Measurements from ENCODE around the gene NT5DC2.

DNA sequence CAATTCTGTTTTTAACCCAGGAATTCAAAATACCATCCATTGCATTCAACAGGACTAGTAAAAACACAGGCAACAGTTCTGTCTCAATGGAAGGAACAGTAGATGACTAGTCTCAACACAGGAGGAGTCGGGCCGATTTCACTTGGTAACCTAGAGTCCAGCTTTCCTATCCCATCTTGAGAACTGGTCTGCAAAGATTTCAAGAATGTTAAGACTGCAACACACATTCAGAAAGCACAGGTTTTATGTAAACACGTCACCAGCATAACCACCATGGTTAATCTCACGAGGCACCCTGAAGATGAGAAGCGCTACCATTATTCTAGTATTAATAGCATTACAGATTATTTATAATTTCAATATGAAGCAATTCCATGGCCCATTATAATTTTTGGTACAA lies 24.8 kb upstream of the NT5DC2 start:
- TF ChIP-seq, protein P1, sequence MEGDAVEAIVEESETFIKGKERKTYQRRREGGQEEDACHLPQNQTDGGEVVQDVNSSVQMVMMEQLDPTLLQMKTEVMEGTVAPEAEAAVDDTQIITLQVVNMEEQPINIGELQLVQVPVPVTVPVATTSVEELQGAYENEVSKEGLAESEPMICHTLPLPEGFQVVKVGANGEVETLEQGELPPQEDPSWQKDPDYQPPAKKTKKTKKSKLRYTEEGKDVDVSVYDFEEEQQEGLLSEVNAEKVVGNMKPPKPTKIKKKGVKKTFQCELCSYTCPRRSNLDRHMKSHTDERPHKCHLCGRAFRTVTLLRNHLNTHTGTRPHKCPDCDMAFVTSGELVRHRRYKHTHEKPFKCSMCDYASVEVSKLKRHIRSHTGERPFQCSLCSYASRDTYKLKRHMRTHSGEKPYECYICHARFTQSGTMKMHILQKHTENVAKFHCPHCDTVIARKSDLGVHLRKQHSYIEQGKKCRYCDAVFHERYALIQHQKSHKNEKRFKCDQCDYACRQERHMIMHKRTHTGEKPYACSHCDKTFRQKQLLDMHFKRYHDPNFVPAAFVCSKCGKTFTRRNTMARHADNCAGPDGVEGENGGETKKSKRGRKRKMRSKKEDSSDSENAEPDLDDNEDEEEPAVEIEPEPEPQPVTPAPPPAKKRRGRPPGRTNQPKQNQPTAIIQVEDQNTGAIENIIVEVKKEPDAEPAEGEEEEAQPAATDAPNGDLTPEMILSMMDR (IDR thresholded peaks at IDR 0.05): no peak
- TF ChIP-seq POLR2A (IDR thresholded peaks at IDR 0.05): no peak
